HepG2 (cell line): Measurements from ENCODE around the gene RHBDF2.

Experiments
- CHD2 ChIP-seq: IDR thresholded peaks from 2 replicates; pipeline ENCODE4 v1.6.1; 2011; ENCODE audit warnings: low read depth, low read length, improper control_type of control experiment
- CTCF ChIP-seq: sonication (generic); formaldehyde crosslinking; IDR thresholded peaks from 2 replicates; pipeline ENCODE4 v1.5.0; 2020; ENCODE audit warnings: mild to moderate bottlenecking, missing genetic modification reagents, moderate library complexity
- DBP ChIP-seq: sonication (generic); formaldehyde crosslinking; IDR thresholded peaks from 2 replicates; pipeline ENCODE4 v1.4.0; 2020; ENCODE audit warnings: missing genetic modification reagents; ENCODE audit errors: not compliant biosample characterization
- DNMT1 ChIP-seq: sonication (generic); formaldehyde crosslinking; IDR thresholded peaks from 2 replicates; pipeline ENCODE4 v1.5.1; 2020; ENCODE audit warnings: mild to moderate bottlenecking, missing genetic modification reagents
- EHMT2 ChIP-seq: fragments of 200-600 bp; sonication (generic); IDR thresholded peaks from 2 replicates; pipeline ENCODE4 v1.7.0; 2017; ENCODE audit warnings: antibody characterized with exemption, low read depth, low read length, borderline replicate concordance
- HMG20A ChIP-seq: IDR thresholded peaks from 2 replicates; pipeline ENCODE4 v1.6.1; 2016; ENCODE audit warnings: borderline replicate concordance
- HNRNPLL ChIP-seq: fragments of 200-400 bp; formaldehyde crosslinking; IDR thresholded peaks from 2 replicates; pipeline ENCODE4 v1.6.1; 2017; ENCODE audit warnings: mild to moderate bottlenecking, low read depth, low read length; ENCODE audit not compliant: poor library complexity, severe bottlenecking
- PAXIP1 ChIP-seq: sonication (generic); formaldehyde crosslinking; conservative IDR thresholded peaks from 2 replicates; pipeline ENCODE4 v1.4.0; 2020; ENCODE audit warnings: mild to moderate bottlenecking, missing genetic modification reagents, moderate library complexity
- ZBTB21 ChIP-seq: sonication (generic); formaldehyde crosslinking; IDR thresholded peaks from 2 replicates; pipeline ENCODE4 v1.4.0; 2020; ENCODE audit warnings: missing genetic modification reagents
- ZBTB38 ChIP-seq: sonication (generic); formaldehyde crosslinking; IDR thresholded peaks from 2 replicates; pipeline ENCODE4 v1.5.1; 2020; ENCODE audit warnings: mild to moderate bottlenecking, missing genetic modification reagents
- ZNF558 ChIP-seq: sonication (generic); formaldehyde crosslinking; IDR thresholded peaks from 2 replicates; pipeline ENCODE4 v1.9.0; 2022; ENCODE audit warnings: mild to moderate bottlenecking, missing genetic modification reagents, borderline replicate concordance
- ZNF841 ChIP-seq: sonication (generic); formaldehyde crosslinking; IDR thresholded peaks from 2 replicates; pipeline ENCODE4 v1.8.1; 2023; ENCODE audit warnings: missing genetic modification reagents, borderline replicate concordance
- TF ChIP-seq, protein P1 (sequence below): sonication (generic); formaldehyde crosslinking; IDR thresholded peaks from 2 replicates; pipeline ENCODE4 v1.9.0; 2021; ENCODE audit warnings: missing genetic modification reagents, borderline replicate concordance
- TF ChIP-seq, protein P2 (sequence below): sonication (generic); formaldehyde crosslinking; IDR thresholded peaks from 2 replicates; pipeline ENCODE4 v1.4.0; 2020; ENCODE audit warnings: missing genetic modification reagents

GRCh38 chr17:76439314-76439928 is 61.8 kb downstream of the RHBDF2 start:
- TF ChIP-seq DBP (CRISPR knock-in tag) = no peak
- TF ChIP-seq CTCF (CRISPR knock-in tag) = no peak
- TF ChIP-seq, protein P1, sequence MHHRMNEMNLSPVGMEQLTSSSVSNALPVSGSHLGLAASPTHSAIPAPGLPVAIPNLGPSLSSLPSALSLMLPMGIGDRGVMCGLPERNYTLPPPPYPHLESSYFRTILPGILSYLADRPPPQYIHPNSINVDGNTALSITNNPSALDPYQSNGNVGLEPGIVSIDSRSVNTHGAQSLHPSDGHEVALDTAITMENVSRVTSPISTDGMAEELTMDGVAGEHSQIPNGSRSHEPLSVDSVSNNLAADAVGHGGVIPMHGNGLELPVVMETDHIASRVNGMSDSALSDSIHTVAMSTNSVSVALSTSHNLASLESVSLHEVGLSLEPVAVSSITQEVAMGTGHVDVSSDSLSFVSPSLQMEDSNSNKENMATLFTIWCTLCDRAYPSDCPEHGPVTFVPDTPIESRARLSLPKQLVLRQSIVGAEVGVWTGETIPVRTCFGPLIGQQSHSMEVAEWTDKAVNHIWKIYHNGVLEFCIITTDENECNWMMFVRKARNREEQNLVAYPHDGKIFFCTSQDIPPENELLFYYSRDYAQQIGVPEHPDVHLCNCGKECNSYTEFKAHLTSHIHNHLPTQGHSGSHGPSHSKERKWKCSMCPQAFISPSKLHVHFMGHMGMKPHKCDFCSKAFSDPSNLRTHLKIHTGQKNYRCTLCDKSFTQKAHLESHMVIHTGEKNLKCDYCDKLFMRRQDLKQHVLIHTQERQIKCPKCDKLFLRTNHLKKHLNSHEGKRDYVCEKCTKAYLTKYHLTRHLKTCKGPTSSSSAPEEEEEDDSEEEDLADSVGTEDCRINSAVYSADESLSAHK (CRISPR knock-in tag) = no peak
- no peak for TF ChIP-seq PAXIP1 (CRISPR knock-in tag)
- TF ChIP-seq, protein P2, sequence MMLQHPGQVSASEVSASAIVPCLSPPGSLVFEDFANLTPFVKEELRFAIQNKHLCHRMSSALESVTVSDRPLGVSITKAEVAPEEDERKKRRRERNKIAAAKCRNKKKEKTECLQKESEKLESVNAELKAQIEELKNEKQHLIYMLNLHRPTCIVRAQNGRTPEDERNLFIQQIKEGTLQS = no peak
- no peak for TF ChIP-seq ZNF841
- TF ChIP-seq EHMT2 = no peak
- no peak for TF ChIP-seq ZNF558 (CRISPR knock-in tag)
- no peak for TF ChIP-seq HMG20A (CRISPR knock-in tag)
- TF ChIP-seq CHD2 = no peak
- no peak for TF ChIP-seq ZBTB21 (CRISPR knock-in tag)
- TF ChIP-seq HNRNPLL = no peak
- no peak for TF ChIP-seq DNMT1 (CRISPR knock-in tag)
- TF ChIP-seq ZBTB38 (CRISPR knock-in tag) = no peak
